Measurements from ENCODE around the gene TMEM170B. TPM values are rescaled to one million over a fixed set of nuclear protein-coding genes. Genes with fewer than 3 reads are reported as not detected.
A peak's percentile ranks its signal among the peaks of the same experiment; 100 is the strongest.

TMEM170B gene
- total RNA-seq, 1 donor from 2014 or later: 2.5 TPM

DNA sequence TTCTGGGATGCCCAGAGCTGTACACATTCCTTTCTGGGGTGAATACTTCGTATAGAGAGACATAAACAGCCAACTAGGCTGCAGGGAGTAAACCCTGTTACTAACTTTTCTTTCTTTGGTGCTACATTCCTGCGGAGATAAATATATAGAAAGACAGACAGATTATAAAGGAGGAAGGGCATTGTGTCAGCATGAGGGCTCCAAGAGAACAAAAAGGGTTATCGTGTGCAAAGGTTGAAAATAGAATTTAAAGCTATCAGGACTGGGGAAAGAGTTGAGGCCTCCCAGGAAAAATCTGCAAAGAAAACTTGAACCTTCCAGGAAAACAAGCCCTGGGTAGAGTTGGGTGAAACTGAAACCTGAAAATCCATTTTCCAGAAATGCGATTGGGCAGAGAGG lies 68.0 kb downstream of the TMEM170B start:
- H3K36me3 ChIP-seq: no peaks in the 10 kb centered on the region
- H3K4me3 ChIP-seq: no peak overlapping the region
- no peaks in the 10 kb centered on the region for H3K4me1 ChIP-seq
- no peaks in the 10 kb centered on the region for H3K9me3 ChIP-seq
- intact Hi-C loops (cut with DNase I): no loop called here
- TF ChIP-seq CTCF (IDR thresholded peaks at IDR 0.05) (no peak), POLR2AphosphoS5 (IDR thresholded peaks at IDR 0.05; ENCODE audit: insufficient read depth in 1 of 2, low read depth in 1 of 2) (no peak), POLR2A (IDR thresholded peaks at IDR 0.05) (no peak)
- no peaks in the 10 kb centered on the region for H3K27me3 ChIP-seq
- H3K27ac ChIP-seq: no peak overlapping the region
- DNase-seq (ENCODE audit: extremely low spot score in 2 of 2): no peak

DNA sequence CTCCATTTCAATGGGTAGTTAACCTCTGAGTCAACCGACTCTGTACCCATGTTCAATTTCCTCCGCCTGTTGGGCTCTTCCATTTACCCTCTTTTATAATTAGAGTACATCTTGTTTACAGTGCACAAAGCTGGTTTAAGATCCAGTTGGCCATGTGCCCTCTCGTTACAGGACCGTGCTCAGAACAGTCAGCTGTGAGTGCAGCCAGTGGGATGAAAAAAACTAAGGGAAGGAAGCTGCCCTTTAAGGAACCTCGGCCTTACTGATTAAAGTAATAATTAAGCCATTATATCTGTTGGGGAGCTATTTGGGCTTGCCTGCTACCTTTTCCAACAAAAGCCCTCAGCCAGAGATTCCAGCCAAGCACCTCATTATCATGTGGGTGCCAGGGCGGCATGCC lies 68.8 kb downstream of the TMEM170B start:
- no peaks in the 10 kb centered on the region for H3K4me1 ChIP-seq
- H3K27ac ChIP-seq: no peak overlapping the region
- no peak for DNase-seq (ENCODE audit: extremely low spot score in 2 of 2)
- no peak overlapping the region for H3K4me3 ChIP-seq
- intact Hi-C loops (cut with DNase I): no loop called here
- no peaks in the 10 kb centered on the region for H3K27me3 ChIP-seq
- no peaks in the 10 kb centered on the region for H3K36me3 ChIP-seq
- H3K9me3 ChIP-seq: no peaks in the 10 kb centered on the region
- no peak for TF ChIP-seq POLR2A (IDR thresholded peaks at IDR 0.05)
- peak in 1 of 2 donors; percentile 47 for TF ChIP-seq POLR2AphosphoS5 (IDR thresholded peaks at IDR 0.05; ENCODE audit: insufficient read depth in 1 of 2, low read depth in 1 of 2)
- no peak for TF ChIP-seq CTCF (IDR thresholded peaks at IDR 0.05)

DNA sequence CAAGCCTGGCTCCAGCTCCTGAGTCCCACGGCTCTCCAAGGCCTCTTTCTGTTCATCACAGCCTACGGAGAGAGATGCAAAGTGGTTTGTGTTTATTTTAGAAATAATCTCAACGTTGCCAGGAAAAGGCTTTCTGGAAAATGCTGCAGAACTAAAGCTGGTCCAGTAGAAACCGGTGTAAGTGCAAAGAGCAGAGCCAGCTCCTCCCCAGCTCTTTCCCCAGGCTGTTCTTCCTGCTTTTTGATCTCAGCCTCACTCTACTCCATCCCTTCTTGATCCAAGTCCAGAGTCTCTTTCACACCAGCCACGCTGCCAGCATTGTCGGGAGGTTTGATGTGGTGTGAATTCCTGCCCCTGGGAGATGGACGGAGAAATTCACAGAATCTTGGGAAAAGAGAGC lies 69.8 kb downstream of the TMEM170B start:
- intact Hi-C loops (cut with DNase I): no loop called here
- DNase-seq (ENCODE audit: extremely low spot score in 2 of 2): no peak
- H3K27ac ChIP-seq: no peak overlapping the region
- no peaks in the 10 kb centered on the region for H3K27me3 ChIP-seq
- no peak overlapping the region for H3K4me3 ChIP-seq
- TF ChIP-seq CTCF (IDR thresholded peaks at IDR 0.05): no peak
- no peak for TF ChIP-seq POLR2A (IDR thresholded peaks at IDR 0.05)
- TF ChIP-seq POLR2AphosphoS5 (IDR thresholded peaks at IDR 0.05; ENCODE audit: insufficient read depth in 1 of 2, low read depth in 1 of 2): no peak
- no peaks in the 10 kb centered on the region for H3K9me3 ChIP-seq
- H3K36me3 ChIP-seq: no peaks in the 10 kb centered on the region
- no peaks in the 10 kb centered on the region for H3K4me1 ChIP-seq

DNA sequence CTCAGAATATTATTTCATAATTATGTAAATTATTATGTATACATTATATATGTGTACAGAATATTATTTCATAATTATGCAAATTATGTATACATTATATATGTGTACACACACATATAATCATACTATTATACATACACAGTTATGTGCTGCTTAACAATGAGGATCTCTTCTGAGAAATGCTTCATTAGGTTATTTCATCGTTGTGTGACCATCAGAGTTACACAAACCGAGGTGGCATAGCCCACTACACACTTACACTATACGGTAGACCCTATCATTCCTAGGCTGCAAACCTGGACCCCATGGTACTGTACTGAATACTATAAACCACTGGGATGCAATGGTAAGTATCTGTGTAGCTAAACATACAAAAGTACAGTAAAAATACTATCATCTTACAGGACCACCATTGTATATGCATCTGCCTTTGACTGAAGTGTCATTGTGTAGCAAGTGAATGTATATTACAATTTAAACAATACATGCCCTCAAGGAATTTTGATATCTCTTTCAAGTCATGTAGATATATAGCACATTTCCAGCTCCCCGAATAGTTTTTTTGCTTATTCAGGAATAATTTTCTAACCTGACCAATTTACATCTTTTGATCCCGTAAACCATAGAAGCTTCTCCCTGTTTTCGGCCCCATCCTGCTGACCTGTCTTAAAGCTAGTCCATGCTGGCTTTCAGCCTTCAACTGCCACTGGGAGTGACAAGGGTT lies 71.2 kb downstream of the TMEM170B start:
- intact Hi-C loops (cut with DNase I): no loop called here
- no peaks in the 10 kb centered on the region for H3K4me1 ChIP-seq
- no peaks in the 10 kb centered on the region for H3K36me3 ChIP-seq
- no peak overlapping the region for H3K27ac ChIP-seq
- H3K27me3 ChIP-seq: no peaks in the 10 kb centered on the region
- no peak for DNase-seq (ENCODE audit: extremely low spot score in 2 of 2)
- no peak for TF ChIP-seq POLR2AphosphoS5 (IDR thresholded peaks at IDR 0.05; ENCODE audit: insufficient read depth in 1 of 2, low read depth in 1 of 2)
- TF ChIP-seq CTCF (IDR thresholded peaks at IDR 0.05): no peak
- no peak for TF ChIP-seq POLR2A (IDR thresholded peaks at IDR 0.05)
- no peak overlapping the region for H3K4me3 ChIP-seq
- H3K9me3 ChIP-seq: no peaks in the 10 kb centered on the region

DNA sequence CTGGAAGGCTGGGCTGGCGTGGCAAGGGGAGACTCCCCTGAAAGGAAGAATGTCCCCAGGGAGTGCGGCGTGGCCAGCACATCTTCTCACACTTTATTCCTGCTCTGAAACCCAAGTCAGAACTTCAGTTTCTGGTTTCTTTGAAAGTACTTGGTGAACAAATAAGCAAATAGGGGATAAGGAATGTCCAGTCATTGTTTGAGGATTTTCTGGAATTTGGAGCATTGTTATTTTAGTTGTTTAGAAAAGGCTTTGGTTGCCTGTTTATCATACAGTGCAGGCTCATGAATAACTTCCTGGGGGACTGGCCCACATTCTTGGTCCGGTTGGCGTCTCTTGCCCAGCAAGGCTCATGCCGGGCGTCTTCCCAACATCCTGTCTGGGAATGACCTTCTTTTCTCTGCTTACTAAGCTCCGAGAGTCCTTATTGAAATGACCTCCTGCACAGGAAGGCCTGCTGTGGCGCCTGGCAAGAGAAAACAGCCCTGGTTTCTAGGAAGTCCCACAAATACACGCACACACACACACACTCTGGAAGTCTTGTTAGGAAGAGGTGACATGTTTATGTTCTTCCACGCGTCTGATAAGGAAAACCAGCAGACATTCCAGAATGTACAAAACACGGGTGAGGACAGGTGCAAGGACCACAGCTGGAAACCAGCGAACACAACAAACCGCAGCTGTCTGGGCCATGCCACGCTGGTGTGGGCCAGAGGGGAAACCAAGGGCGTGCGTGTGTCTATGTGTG lies 71.9 kb downstream of the TMEM170B start:
- intact Hi-C loops (cut with DNase I): no loop called here
- TF ChIP-seq CTCF (IDR thresholded peaks at IDR 0.05): no peak
- TF ChIP-seq POLR2A (IDR thresholded peaks at IDR 0.05): no peak
- TF ChIP-seq POLR2AphosphoS5 (IDR thresholded peaks at IDR 0.05; ENCODE audit: insufficient read depth in 1 of 2, low read depth in 1 of 2): peak in 1 of 2 donors; percentile 53
- no peaks in the 10 kb centered on the region for H3K4me1 ChIP-seq

More for the DNA sequence above, 71.9 kb downstream of the TMEM170B start:
- Histone ChIP-seq H3K27ac (no peak overlapping the region), H3K9me3 (no peaks in the 10 kb centered on the region), H3K4me3 (no peak overlapping the region), H3K36me3 (no peaks in the 10 kb centered on the region), H3K27me3 (no peaks in the 10 kb centered on the region)
- DNase-seq (ENCODE audit: extremely low spot score in 2 of 2): no peak

All from vagina (tissue), 2 donors.